AG04450 (cell line): ENCODE results near the gene NMNAT3. TPM values are rescaled to one million over a fixed set of nuclear protein-coding genes. Genes with fewer than 3 reads are reported as not detected.
A peak's percentile ranks its signal among the peaks of the same experiment; 100 is the strongest.

Experiments used
- CTCF ChIA-PET: fragments of 300-600, 350-600 bp; formaldehyde crosslinking; extraction: SDS; loops from one replicate; lab custom pipeline; 2022; ENCODE audit warnings: antibody characterized with exemption, inconsistent platforms; lab: Charles Lee
- POLR2A ChIA-PET: fragments of 350-600 bp; formaldehyde crosslinking; extraction: SDS; loops from one replicate; lab custom pipeline; 2021; ENCODE audit warnings: antibody characterized with exemption, inconsistent platforms; lab: Yijun Ruan, JAX
- DNase-seq: peaks from one replicate; pipeline ENCODE4 v3.0.0-alpha.2; 2011; ENCODE audit warnings: low read depth, low spot score
- H3K27ac ChIP-seq: one replicate; pipeline ENCODE4 v1.5.1; 2012; ENCODE audit warnings: low read depth, low read length, control low read depth
- H3K27me3 ChIP-seq: one replicate; pipeline ENCODE4 v1.6.0; 2012; ENCODE audit warnings: low read length; ENCODE audit not compliant: control insufficient read depth, insufficient read depth
- H3K4me3 ChIP-seq: 2 replicates; pipeline ENCODE4 v1.5.1; 2011; ENCODE audit warnings: mild to moderate bottlenecking, low read depth, low read length, control low read depth
- H3K9me3 ChIP-seq: 2 replicates; pipeline ENCODE4 v1.5.1; 2012; ENCODE audit warnings: low read length; ENCODE audit not compliant: control insufficient read depth, insufficient read depth
- polyA plus RNA-seq: library from polyadenylated mRNA; depleted of rRNA; stranded (reverse); fragments of >200 nt; gene quantifications from 2 replicates; pipeline ENCODE4 v1.2.3, GENCODE V29; 2011
- TF ChIP-seq, protein P1 (sequence below): IDR thresholded peaks from 2 replicates; pipeline ENCODE4 v1.5.1; 2011; ENCODE audit warnings: low read depth, low read length, control low read depth, inconsistent platforms

The NMNAT3 gene
- polyA plus RNA-seq, 1 experiment: 0.22 TPM

- peak; percentile 48 for DNase-seq
- ChIA-PET CTCF (interaction anchor here (1.1 to 3.5 kb wide), 3 partner anchors 8 to 107 kb away, joined by 3 to 11 read pairs (median 9); no protein-coding TSS in a partner anchor), POLR2A (no interaction called here)
- Histone ChIP-seq H3K9me3 (peaks cover 9% of the 10 kb centered on the region), H3K4me3 (no peak overlapping the region), H3K27me3 (no peaks in the 10 kb centered on the region), H3K27ac (peak overlapping the region; percentile 97)
- TF ChIP-seq, protein P1, sequence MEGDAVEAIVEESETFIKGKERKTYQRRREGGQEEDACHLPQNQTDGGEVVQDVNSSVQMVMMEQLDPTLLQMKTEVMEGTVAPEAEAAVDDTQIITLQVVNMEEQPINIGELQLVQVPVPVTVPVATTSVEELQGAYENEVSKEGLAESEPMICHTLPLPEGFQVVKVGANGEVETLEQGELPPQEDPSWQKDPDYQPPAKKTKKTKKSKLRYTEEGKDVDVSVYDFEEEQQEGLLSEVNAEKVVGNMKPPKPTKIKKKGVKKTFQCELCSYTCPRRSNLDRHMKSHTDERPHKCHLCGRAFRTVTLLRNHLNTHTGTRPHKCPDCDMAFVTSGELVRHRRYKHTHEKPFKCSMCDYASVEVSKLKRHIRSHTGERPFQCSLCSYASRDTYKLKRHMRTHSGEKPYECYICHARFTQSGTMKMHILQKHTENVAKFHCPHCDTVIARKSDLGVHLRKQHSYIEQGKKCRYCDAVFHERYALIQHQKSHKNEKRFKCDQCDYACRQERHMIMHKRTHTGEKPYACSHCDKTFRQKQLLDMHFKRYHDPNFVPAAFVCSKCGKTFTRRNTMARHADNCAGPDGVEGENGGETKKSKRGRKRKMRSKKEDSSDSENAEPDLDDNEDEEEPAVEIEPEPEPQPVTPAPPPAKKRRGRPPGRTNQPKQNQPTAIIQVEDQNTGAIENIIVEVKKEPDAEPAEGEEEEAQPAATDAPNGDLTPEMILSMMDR: no peak
Measured at GRCh38 chr3:139534992-139535879, 142.5 kb downstream of the NMNAT3 start.

GRCh38 chr3:139534455-139534812 lies 143.3 kb downstream of the NMNAT3 start:
- Histone ChIP-seq H3K4me3 (peak overlapping the region; percentile 25; the same call in 1 of the 2 replicates), H3K27me3 (no peaks in the 10 kb centered on the region), H3K27ac (peak overlapping the region; percentile 97), H3K9me3 (peaks cover 9% of the 10 kb centered on the region)
- TF ChIP-seq, protein P1: no peak
- CTCF ChIA-PET: interaction anchor here (1.1 to 3.5 kb wide), 3 partner anchors 9 to 106 kb away, joined by 3 to 11 read pairs (median 9); no protein-coding TSS in a partner anchor
- DNase-seq: peak; percentile 84
- POLR2A ChIA-PET: no interaction called here

GRCh38 chr3:139533781-139534454 lies 143.9 kb downstream of the NMNAT3 start:
- TF ChIP-seq, protein P1: no peak
- CTCF ChIA-PET: interaction anchor here (1.1 to 3.5 kb wide), 3 partner anchors 10 to 106 kb away, joined by 3 to 11 read pairs (median 9); no protein-coding TSS in a partner anchor
- Histone ChIP-seq H3K9me3 (peaks cover 9% of the 10 kb centered on the region), H3K4me3 (no peak overlapping the region), H3K27ac (peak overlapping the region; percentile 97), H3K27me3 (no peaks in the 10 kb centered on the region)
- DNase-seq: peak; percentile 38
- POLR2A ChIA-PET: no interaction called here

- no peak overlapping the region for H3K4me3 ChIP-seq
- CTCF ChIA-PET: interaction anchor here (2.6 to 3.5 kb wide), 2 partner anchors 29 to 105 kb away, joined by 9 to 11 read pairs; no protein-coding TSS in a partner anchor
- no peak for DNase-seq
- peaks cover 6% of the 10 kb centered on the region for H3K9me3 ChIP-seq
- H3K27ac ChIP-seq: no peak overlapping the region
- POLR2A ChIA-PET: no interaction called here
- TF ChIP-seq, protein P1: no peak
- H3K27me3 ChIP-seq: no peaks in the 10 kb centered on the region
Measured at GRCh38 chr3:139532976-139533375, 144.8 kb downstream of the NMNAT3 start.
